Immature natural killer cell (primary cell): ENCODE measurements around the gene TMEM30B. TPM values are rescaled to one million over a fixed set of nuclear protein-coding genes. Genes with fewer than 3 reads are reported as not detected.

Experiments used
- DNase-seq, 3 donors: peaks; one replicate each; pipeline ENCODE4 v3.0.0; 2022; ENCODE audit warnings: mixed read lengths in 1 of 3
- H3K27ac Mint-ChIP-seq, 6 donors: one replicate each; pipeline ENCODE4 v1.8.0; 2020; ENCODE audit warnings: mixed read lengths in 6 of 6, mild to moderate bottlenecking in 5 of 6, inconsistent platforms in 4 of 6, moderate library complexity in 3 of 6
- H3K27me3 Mint-ChIP-seq, 3 donors: one replicate each; pipeline ENCODE4 v1.8.0; 2020 to 2021; ENCODE audit warnings: low read depth in 3 of 3, mild to moderate bottlenecking in 3 of 3, mixed read lengths in 3 of 3, moderate library complexity in 3 of 3, inconsistent platforms in 1 of 3
- H3K36me3 Mint-ChIP-seq, 3 donors: one replicate each; pipeline ENCODE4 v1.8.0; 2020; ENCODE audit warnings: mixed read lengths in 3 of 3, inconsistent platforms in 2 of 3, mild to moderate bottlenecking in 2 of 3
- H3K4me1 Mint-ChIP-seq, 2 donors: one replicate each; pipeline ENCODE4 v1.8.0; 2020; ENCODE audit warnings: inconsistent platforms in 2 of 2, mild to moderate bottlenecking in 2 of 2, mixed read lengths in 2 of 2, moderate library complexity in 1 of 2
- H3K4me3 Mint-ChIP-seq, 5 donors: one replicate each; pipeline ENCODE4 v1.8.0; 2020; ENCODE audit warnings: mild to moderate bottlenecking in 5 of 5, mixed read lengths in 5 of 5, inconsistent platforms in 3 of 5, moderate library complexity in 3 of 5
- H3K9me3 Mint-ChIP-seq, 6 donors: one replicate each; pipeline ENCODE4 v1.8.0; 2020; ENCODE audit warnings: mild to moderate bottlenecking in 6 of 6, mixed read lengths in 6 of 6, inconsistent platforms in 4 of 6, moderate library complexity in 3 of 6
- polyA plus RNA-seq, 3 donors: library from polyadenylated mRNA; unstranded; fragments of 300-500 nt; fragmentation: Illumina TruSeq; gene quantifications; one replicate each; pipeline ENCODE4 v1.2.3, GENCODE V29; 2021

Gene TMEM30B
- polyA plus RNA-seq, 3 donors from 2014 or later: 0.91 to 2.9 (median 1.2) TPM

DNA sequence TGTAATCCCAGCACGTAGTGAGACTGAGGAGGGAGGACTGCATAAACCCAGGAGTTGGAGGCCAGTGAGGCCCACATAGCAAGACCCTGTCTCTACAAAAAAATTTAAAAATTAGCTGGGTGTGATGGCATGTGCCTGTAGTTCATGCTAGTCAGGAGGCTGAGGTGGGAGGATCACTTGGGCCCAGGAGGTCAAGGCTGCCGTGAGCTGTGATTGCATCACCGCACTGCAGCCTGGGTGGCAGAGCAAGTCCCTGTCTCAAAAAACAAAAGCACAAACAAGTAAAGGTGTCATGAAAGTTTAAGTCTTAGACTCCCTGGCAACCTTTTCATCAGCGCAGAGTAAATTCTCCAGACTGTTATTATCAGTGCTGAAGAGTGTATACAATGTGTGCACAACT, 10.4 kb downstream of the TMEM30B start:
- Mint-ChIP-seq H3K27me3 (peaks cover 15 to 17% (median 16%) of the 10 kb centered on the region in 3 donors), H3K4me1 (peaks cover 2 to 5% of the 10 kb centered on the region in 2 donors), H3K4me3 (no peak overlapping the region), H3K27ac (no peak overlapping the region), H3K9me3 (no peaks in the 10 kb centered on the region), H3K36me3 (no peaks in the 10 kb centered on the region)
- DNase-seq: no peak

DNA sequence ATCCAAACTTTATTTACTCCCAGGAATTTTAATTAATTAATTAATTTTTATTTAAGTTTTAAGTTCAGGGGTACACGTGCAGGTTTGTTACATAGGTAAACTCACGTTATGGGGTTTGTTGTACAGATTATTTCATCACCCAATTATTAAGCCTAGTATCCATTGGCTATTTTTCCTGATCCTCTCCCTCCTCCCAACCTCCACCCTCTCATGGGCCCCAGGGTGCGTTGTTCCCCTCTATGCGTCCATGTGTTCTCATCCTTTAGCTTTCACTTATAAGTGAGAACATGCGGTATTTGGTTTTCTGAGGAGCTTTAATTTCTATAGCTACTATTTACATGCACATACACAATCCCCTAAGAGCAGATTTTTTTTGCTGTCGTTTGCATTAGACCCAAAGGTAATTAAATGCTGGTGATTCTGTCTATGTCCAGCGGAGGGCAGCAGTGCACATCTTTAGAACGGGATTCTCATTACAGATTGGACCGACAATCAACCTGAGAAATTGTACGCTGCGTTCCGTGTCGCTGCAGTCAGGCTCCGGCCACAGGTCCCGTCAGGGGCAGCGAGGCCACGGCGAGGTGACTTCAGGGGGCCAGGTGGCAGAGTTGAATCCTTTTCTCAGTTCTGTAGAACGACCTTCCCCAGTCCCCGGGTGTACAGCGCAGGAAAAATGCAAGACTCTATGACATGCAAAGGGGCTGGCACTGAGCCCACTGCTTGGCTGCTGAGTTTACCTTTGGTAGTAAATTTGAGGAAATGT, 11.6 kb downstream of the TMEM30B start:
- peaks cover 8 to 16% (median 13%) of the 10 kb centered on the region in 3 donors for H3K27me3 Mint-ChIP-seq
- peak overlapping the region; percentile 44 to 79 (median 65) for H3K4me3 Mint-ChIP-seq
- H3K27ac Mint-ChIP-seq: no peak overlapping the region
- H3K4me1 Mint-ChIP-seq: peaks cover 2 to 5% of the 10 kb centered on the region in 2 donors
- H3K36me3 Mint-ChIP-seq: no peaks in the 10 kb centered on the region
- peak; percentile 59 to 72 (median 68) for DNase-seq
- no peaks in the 10 kb centered on the region for H3K9me3 Mint-ChIP-seq

DNA sequence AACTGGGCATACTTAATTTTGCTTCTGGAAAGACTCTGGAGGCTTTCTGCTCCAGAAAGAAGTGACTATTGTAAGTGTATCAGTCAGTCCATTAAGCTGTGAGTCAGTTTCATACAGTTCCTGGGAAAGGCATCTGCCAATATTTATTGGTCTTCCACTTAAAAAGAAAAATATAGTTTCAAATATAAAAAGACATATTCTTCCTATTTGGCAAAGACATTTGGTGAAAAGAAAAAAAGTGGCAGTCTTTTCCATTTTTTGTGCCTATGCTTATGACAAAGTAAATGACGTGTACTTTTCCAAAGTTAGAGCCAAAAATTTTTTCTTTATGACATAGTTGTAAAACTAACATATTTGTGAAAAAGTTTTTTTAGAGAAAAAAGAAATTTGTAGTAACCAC, 12.3 kb downstream of the TMEM30B start:
- peaks cover 4 to 14% (median 11%) of the 10 kb centered on the region in 3 donors for H3K27me3 Mint-ChIP-seq
- H3K36me3 Mint-ChIP-seq: no peaks in the 10 kb centered on the region
- H3K4me1 Mint-ChIP-seq: peaks cover 2 to 5% of the 10 kb centered on the region in 2 donors
- DNase-seq: no peak
- H3K9me3 Mint-ChIP-seq: no peaks in the 10 kb centered on the region
- no peak overlapping the region for H3K4me3 Mint-ChIP-seq
- no peak overlapping the region for H3K27ac Mint-ChIP-seq

DNA sequence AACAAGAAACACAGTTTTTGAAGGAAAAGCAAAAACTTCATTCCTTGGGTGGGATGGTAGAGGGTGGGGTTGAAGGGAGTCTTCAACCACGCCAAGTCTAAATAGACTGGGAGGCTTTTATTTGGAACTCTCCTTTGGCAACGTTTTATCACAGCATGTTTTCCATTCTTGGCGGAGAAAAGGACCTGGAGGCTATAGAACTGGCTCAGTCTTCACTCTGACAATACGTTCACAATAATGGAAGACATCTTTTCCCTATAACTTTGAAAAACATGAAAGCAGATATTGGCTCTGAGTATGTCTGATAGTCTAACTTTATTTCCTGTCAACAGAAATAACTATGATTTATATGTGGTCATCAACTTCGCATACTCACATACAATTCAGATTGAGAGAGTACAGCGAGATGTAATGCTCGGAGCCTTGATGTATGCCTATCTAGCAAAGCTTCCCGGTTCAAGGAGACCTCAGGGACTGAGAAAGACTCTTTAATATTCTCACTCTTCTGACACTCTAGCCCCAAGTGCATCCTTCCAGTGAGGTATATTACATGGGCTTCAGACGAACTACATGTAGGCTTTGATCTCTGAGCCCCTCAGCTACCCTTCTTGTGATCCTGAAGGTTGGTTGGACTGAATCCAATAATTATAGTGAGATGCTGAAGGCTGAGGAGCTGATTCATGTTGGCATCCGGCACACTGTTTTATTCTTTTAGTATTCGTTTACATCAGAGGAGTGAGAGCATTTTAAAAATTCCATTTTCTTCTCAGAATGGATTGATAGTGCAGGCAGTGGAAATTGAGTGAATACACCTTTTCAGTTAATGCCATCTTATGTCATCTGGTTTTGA, 14.0 kb downstream of the TMEM30B start:
- Mint-ChIP-seq H3K27me3 (peaks cover 4 to 14% (median 12%) of the 10 kb centered on the region in 3 donors), H3K27ac (no peak overlapping the region), H3K4me1 (peaks cover 2 to 5% of the 10 kb centered on the region in 2 donors), H3K4me3 (no peak overlapping the region), H3K36me3 (no peaks in the 10 kb centered on the region), H3K9me3 (no peaks in the 10 kb centered on the region)
- no peak for DNase-seq

DNA sequence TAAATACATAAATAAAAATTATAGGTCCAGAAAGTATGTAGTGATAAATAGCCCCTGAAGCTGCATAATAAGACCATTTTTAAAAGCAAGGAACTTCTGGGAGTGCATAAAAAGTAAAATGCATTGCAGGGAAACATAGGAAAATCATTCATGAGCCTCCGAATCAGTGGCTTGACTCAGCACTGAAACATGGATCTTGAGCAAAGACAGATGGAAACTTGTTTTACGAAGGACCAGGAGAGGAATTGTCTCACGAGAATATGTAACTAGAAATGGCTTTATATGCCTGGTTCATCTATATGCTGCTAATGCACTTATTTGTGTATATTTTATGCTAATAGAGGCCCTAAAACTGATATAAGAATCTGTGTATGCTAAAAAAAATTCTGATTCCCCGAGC, 14.7 kb downstream of the TMEM30B start:
- H3K36me3 Mint-ChIP-seq: no peaks in the 10 kb centered on the region
- peaks cover 2 to 5% of the 10 kb centered on the region in 2 donors for H3K4me1 Mint-ChIP-seq
- no peak for DNase-seq
- H3K27ac Mint-ChIP-seq: no peak overlapping the region
- H3K4me3 Mint-ChIP-seq: no peak overlapping the region
- peaks cover 6 to 14% (median 12%) of the 10 kb centered on the region in 3 donors for H3K27me3 Mint-ChIP-seq
- H3K9me3 Mint-ChIP-seq: no peaks in the 10 kb centered on the region

DNA sequence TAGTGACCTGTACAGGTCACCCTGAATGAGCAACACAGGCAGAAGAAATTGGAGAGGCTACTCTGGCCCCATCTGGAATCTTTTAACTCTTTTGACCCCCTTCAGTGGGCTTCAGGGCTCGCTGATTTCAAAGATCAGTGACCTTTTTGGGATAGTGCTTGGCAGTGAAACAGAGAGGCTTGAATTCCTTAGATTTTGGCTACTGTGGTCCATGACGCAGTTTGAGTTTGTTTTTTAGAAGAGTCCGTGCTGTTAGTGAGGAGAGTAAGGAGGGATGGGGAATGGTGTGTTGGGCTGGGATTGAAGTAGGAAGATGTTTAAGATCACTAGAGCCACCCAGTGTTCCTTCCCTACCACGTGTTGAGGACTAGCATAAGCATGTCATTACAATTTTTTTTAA, 16.5 kb downstream of the TMEM30B start:
- Mint-ChIP-seq H3K27me3 (peaks cover 6 to 9% (median 8%) of the 10 kb centered on the region in 3 donors), H3K4me1 (peaks cover under 1 to 1% of the 10 kb centered on the region in 2 donors), H3K27ac (no peak overlapping the region), H3K36me3 (no peaks in the 10 kb centered on the region), H3K9me3 (no peaks in the 10 kb centered on the region), H3K4me3 (no peak overlapping the region)
- DNase-seq: no peak

DNA sequence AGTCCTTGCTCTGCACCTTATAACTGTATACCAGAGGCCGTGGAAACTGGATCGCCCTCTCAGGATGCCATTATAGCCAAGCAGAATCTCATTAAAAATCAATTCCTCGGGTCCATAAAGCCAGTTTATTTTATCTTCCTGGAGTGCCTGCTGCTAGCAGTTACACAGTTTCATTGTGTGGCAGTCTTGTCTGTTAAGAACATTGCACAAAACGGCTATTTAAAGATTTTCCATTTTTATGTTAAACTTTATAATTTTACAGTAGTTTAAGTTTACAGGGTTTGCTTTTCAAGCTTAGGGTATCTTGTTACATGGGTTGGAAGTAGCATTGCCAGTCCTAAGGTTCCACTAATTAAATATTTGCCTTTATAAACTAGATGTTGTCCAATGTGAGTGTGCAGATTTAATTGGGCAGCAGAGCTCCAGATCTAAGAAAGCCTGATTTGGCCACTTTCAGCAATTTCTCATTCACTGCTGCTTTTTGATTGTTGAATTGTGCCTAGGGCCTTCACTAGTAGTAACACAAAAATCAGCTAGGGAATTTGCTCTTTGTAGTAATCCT, 17.0 kb downstream of the TMEM30B start:
- Mint-ChIP-seq H3K27ac (no peak overlapping the region), H3K4me3 (no peak overlapping the region), H3K36me3 (no peaks in the 10 kb centered on the region), H3K4me1 (no peaks in the 10 kb centered on the region), H3K9me3 (no peaks in the 10 kb centered on the region), H3K27me3 (peaks cover 2 to 8% (median 6%) of the 10 kb centered on the region in 3 donors)
- DNase-seq: no peak

DNA sequence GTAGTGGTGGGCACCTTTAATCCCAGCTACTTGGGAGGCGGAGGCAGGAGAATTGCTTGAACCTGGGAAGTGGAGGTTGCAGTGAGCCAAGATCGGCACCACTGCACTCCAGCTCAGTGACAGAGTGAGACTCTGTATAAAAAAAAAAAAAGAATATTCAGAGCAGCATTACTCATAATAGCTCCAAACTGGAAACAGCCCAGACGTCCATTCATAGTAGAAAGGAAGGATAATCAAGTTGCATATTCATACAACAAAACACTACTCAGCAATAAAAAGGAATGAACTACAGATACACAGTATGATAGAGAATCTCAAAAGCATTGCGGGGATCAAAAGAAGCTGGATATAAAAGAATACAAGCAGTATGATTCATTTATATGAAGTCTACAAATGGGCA, 19.1 kb downstream of the TMEM30B start:
- no peak overlapping the region for H3K4me3 Mint-ChIP-seq

DNA sequence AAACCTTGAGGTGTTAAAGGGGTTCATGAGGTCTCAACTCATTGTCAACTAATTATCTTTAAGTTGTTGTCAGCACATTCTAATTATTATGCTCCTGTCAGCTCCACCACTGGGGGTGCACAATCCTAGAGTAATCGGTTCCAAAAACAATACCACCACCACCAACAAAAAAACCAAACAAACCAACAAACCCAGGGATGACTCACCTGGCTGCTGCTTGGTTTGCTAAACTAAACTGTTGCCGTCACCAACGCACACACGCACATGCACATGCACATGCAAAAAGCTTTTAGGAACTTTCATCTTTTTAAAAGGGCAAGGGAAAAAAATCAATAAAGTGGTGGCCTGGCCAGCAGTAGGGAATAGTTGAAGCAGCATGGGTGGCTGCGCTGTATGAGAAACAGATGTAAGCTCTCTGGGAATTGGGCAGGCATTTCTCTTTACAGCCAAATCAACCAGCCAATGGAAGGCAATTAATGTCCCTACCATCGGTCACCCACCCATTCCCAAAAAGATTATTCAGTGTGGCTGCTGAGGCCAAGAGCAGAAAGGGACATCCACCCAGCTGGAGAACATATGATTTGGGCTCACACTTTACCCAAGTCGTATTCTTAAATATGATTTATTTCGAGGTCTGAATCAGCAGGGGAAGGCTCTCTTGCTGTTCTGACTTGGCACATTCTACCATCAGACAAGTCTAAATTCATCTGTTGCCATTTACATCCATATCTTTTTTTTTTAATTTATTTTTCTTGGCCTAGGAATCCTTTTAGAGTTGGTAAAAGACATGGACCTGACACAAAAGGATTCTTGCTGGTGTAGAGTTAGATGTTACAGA, 20.0 kb downstream of the TMEM30B start:
- no peaks in the 10 kb centered on the region for H3K4me1 Mint-ChIP-seq
- H3K27ac Mint-ChIP-seq: no peak overlapping the region
- H3K4me3 Mint-ChIP-seq: no peak overlapping the region
- H3K36me3 Mint-ChIP-seq: no peaks in the 10 kb centered on the region
- H3K9me3 Mint-ChIP-seq: no peaks in the 10 kb centered on the region
- H3K27me3 Mint-ChIP-seq: peaks cover 2 to 4% (median 3%) of the 10 kb centered on the region in 3 donors
- no peak for DNase-seq

More for the DNA sequence above, 19.1 kb downstream of the TMEM30B start:
- peaks cover 2 to 6% (median 3%) of the 10 kb centered on the region in 3 donors for H3K27me3 Mint-ChIP-seq
- no peaks in the 10 kb centered on the region for H3K9me3 Mint-ChIP-seq
- H3K27ac Mint-ChIP-seq: no peak overlapping the region
- no peaks in the 10 kb centered on the region for H3K4me1 Mint-ChIP-seq
- H3K36me3 Mint-ChIP-seq: no peaks in the 10 kb centered on the region
- DNase-seq: no peak

DNA sequence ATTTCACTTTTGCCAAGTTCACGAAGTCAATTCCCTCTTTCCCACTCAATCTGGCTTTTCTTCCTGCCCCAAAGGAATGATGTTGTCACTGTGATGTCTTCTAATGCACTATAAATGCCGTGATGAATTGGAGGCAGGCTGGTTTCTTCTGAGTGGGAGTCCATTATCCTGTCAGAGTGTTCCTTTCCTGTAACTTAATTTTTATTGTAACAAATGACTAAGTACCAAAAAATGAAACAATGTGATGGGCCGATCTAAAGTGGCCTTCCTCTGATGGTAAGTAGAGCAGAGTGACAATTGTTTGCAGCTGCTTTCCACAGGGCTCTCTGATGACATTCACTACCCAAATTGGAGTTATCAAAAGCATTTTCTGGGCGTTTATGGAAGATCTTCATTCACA, 22.2 kb downstream of the TMEM30B start:
- H3K36me3 Mint-ChIP-seq: no peaks in the 10 kb centered on the region
- H3K27ac Mint-ChIP-seq: no peak overlapping the region
- peaks cover 0 to 12% (median 6%) of the 10 kb centered on the region in 3 donors for H3K27me3 Mint-ChIP-seq
- H3K4me1 Mint-ChIP-seq: no peaks in the 10 kb centered on the region
- H3K4me3 Mint-ChIP-seq: no peak overlapping the region
- no peak for DNase-seq
- H3K9me3 Mint-ChIP-seq: no peaks in the 10 kb centered on the region

DNA sequence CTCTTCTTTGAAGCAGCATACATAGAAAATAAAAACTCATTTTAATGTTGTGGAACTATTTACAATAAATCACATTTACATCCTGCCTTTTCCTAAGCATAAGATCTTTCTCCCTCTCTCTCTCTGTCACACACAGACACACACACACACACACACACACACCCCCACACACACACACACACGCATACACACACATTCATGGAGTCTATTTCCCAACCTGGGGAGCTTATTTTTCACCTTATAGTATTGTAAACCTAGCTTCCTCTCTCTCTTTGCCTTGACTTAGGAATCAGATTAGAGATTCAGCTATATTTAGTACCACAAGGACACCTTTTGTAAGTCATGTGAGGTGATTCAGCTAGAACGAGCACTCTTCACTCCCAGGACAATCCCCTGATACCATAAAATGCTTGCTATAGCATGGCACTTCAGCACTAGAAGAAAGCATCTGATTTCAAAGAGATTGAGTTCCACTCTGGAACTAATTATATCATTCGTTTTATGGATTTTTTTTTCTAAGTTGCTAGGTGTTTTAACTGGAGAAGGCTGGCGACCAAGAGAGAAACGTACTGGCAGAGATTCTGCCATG, 23.6 kb downstream of the TMEM30B start:
- Mint-ChIP-seq H3K4me3 (no peak overlapping the region), H3K9me3 (no peaks in the 10 kb centered on the region), H3K27me3 (peaks cover 0 to 13% (median 6%) of the 10 kb centered on the region in 3 donors), H3K36me3 (no peaks in the 10 kb centered on the region), H3K27ac (no peak overlapping the region), H3K4me1 (peaks cover 0 to 4% of the 10 kb centered on the region in 2 donors)
- no peak for DNase-seq

DNA sequence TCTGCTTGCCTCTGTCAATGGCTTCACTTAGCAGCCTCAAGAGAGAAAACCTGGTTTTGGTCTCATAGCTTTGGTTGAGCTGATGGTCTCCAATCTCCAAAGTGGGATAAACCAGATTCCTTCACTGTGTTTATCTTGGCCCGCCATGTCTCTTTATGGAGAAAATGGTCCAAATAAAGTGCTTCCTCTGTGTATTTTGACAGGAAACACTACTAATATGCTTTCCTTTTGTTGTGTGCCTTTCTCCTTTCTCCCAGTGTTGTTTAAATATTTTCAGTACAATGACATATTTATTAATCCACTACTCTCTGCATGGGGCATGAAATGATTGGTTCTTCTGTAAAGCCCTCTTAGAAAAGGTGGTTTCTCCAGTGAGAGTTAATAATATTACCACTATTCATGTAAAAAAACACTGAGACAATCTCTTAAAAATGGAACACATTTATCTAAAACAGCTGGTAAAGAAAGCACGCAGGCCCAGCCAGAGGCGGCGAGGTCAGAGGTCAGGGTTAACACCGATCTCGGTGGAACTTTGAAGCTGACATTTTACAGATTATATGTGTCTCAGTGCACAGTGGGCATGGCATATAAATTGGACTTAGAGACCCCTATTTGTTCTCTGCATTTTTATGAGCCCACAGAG, 24.2 kb downstream of the TMEM30B start:
- H3K9me3 Mint-ChIP-seq: no peaks in the 10 kb centered on the region
- peaks cover 0 to 6% of the 10 kb centered on the region in 2 donors for H3K4me1 Mint-ChIP-seq
- H3K27ac Mint-ChIP-seq: no peak overlapping the region
- no peaks in the 10 kb centered on the region for H3K36me3 Mint-ChIP-seq
- H3K4me3 Mint-ChIP-seq: no peak overlapping the region
- DNase-seq: no peak
- peaks cover 2 to 13% (median 8%) of the 10 kb centered on the region in 3 donors for H3K27me3 Mint-ChIP-seq
